A549 (cell line): Measurements from ENCODE around the gene UBAC2. TPM values are rescaled to one million over a fixed set of nuclear protein-coding genes. Genes with fewer than 3 reads are reported as not detected.

ENCODE experiments used
- ATAC-seq, 2 experiments: fragments of 200-7000 bp in 1 of 2; fragments of >200 bp in 1 of 2; cut with Nextera tagmentation in 1 of 2; cut with Tn5 transposase in 1 of 2; 3 replicates each; pipeline versions ENCODE4 v1.8.0 to v1.9.1; 2018 to 2020; ENCODE audit warnings: mild to moderate bottlenecking in 1 of 2, moderate library complexity in 1 of 2
- CTCF ChIA-PET: fragments of 300-600 bp; sonication (Branson Sonifier 250); formaldehyde crosslinking; extraction: SDS; loops from one replicate; lab custom pipeline; 2021; ENCODE audit warnings: antibody characterized with exemption, inconsistent platforms; lab: Yijun Ruan, JAX
- POLR2A ChIA-PET: fragments of 350-600 bp; formaldehyde crosslinking; extraction: SDS; loops from one replicate; lab custom pipeline; 2021; ENCODE audit warnings: antibody characterized with exemption, inconsistent platforms; lab: Yijun Ruan, JAX
- DNase-seq, 2 experiments: peaks; one replicate each; pipeline versions ENCODE4 v3.0.0 to v3.0.0-alpha.2; 2011 to 2016; ENCODE audit warnings: low read depth in 1 of 2, low spot score in 1 of 2
- FAIRE-seq: peaks from 2 replicates; lab custom pipeline; 2011; peaks lifted over from hg19 to GRCh38; lab: Jason Lieb, UNC
- H3K27ac ChIP-seq, 2 experiments: fragments of >200 bp; sonication (Bioruptor Twin); formaldehyde crosslinking; 3 replicates each; pipeline ENCODE4 v1.5.1; 2016 to 2017
- H3K4me1 ChIP-seq: fragments of >200 bp; sonication (Bioruptor Twin); formaldehyde crosslinking; 3 replicates; pipeline ENCODE4 v1.6.1; 2016
- H3K4me2 ChIP-seq: fragments of >200 bp; sonication (Bioruptor Twin); formaldehyde crosslinking; 3 replicates; pipeline ENCODE4 v1.6.1; 2016
- H3K4me3 ChIP-seq: fragments of >200 bp; sonication (Bioruptor Twin); formaldehyde crosslinking; 3 replicates; pipeline ENCODE4 v1.5.1; 2016
- H3K9me3 ChIP-seq: fragments of >200 bp; sonication (Bioruptor Twin); formaldehyde crosslinking; 3 replicates; pipeline ENCODE4 v1.6.1; 2016
- ATOH8 ChIP-seq: fragments of 250-450 bp; sonication (Bioruptor Pico); IDR thresholded peaks from 2 replicates; pipeline ENCODE4 v1.5.0; 2020; ENCODE audit warnings: low read depth, mild to moderate bottlenecking, moderate library complexity
- CBX8 ChIP-seq: fragments of 200-600 bp; sonication (generic); IDR thresholded peaks from 2 replicates; pipeline ENCODE4 v1.6.1; 2016
- CHD2 ChIP-seq: fragments of 150-350 bp; IDR thresholded peaks from 2 replicates; pipeline ENCODE4 v1.6.1; 2014; ENCODE audit warnings: low read length; ENCODE audit not compliant: partially characterized antibody
- CHD4 ChIP-seq: fragments of 200-600 bp; sonication (generic); IDR thresholded peaks from 2 replicates; pipeline ENCODE4 v1.6.1; 2016; ENCODE audit warnings: antibody characterized with exemption, mild to moderate bottlenecking, borderline replicate concordance
- CTCF ChIP-seq: fragments of >200 bp; sonication (Bioruptor Twin); formaldehyde crosslinking; IDR thresholded peaks from 3 replicates; pipeline ENCODE4 v1.5.1; 2016
- EHF ChIP-seq: fragments of 250-450 bp; sonication (Bioruptor Pico); IDR thresholded peaks from 2 replicates; pipeline ENCODE4 v1.5.0; 2020; ENCODE audit warnings: mild to moderate bottlenecking
- ELK1 ChIP-seq: fragments of 150-350 bp; IDR thresholded peaks from 2 replicates; pipeline ENCODE4 v1.6.1; 2014; ENCODE audit warnings: low read depth, mild to moderate bottlenecking, low read length
- GATA3 ChIP-seq: IDR thresholded peaks from 2 replicates; pipeline ENCODE4 v1.6.1; 2012; ENCODE audit warnings: borderline replicate concordance
- HES2 ChIP-seq: fragments of >200 bp; sonication (Bioruptor Twin); formaldehyde crosslinking; IDR thresholded peaks from 2 replicates; pipeline ENCODE4 v1.6.1; 2016
- HOXB5 ChIP-seq: fragments of 250-450 bp; sonication (Bioruptor Pico); IDR thresholded peaks from 2 replicates; pipeline ENCODE4 v1.5.0; 2020; ENCODE audit warnings: mild to moderate bottlenecking, moderate library complexity
- NFE2L2 ChIP-seq: fragments of 150-350 bp; conservative IDR thresholded peaks from 2 replicates; pipeline ENCODE4 v1.6.1; 2014; ENCODE audit warnings: low read length
- NR3C1 ChIP-seq: fragments of >200 bp; sonication (Bioruptor Twin); formaldehyde crosslinking; IDR thresholded peaks from 3 replicates; pipeline ENCODE4 v1.6.1; 2017
- PBX3 ChIP-seq: IDR thresholded peaks from 2 replicates; pipeline ENCODE4 v1.6.1; 2012
- POLR2AphosphoS2 ChIP-seq: conservative IDR thresholded peaks from 2 replicates; pipeline ENCODE4 v1.6.1; 2012; ENCODE audit warnings: low read length, improper control_type of control experiment, inconsistent platforms
- RAD21 ChIP-seq, 2 experiments: fragments of >200 bp in 1 of 2; sonication (Bioruptor Twin) in 1 of 2; formaldehyde crosslinking in 1 of 2; IDR thresholded peaks in 1 of 2; conservative IDR thresholded peaks in 1 of 2; 2 replicates in 1 of 2; 3 replicates in 1 of 2; pipeline ENCODE4 v1.6.1; 2012 to 2018; ENCODE audit warnings: inconsistent platforms in 1 of 2
- RFX5 ChIP-seq: fragments of 450-650 bp; IDR thresholded peaks from 2 replicates; pipeline ENCODE4 v1.7.1; 2014; ENCODE audit warnings: antibody characterized with exemption, mild to moderate bottlenecking, moderate library complexity
- USF2 ChIP-seq: fragments of 450-650 bp; IDR thresholded peaks from 2 replicates; pipeline ENCODE4 v1.6.1; 2014; ENCODE audit warnings: antibody characterized with exemption
- WGBS: methylation state at CpG from one replicate; pipeline ENCODE4 v1.1.6; 2017; ENCODE audit errors: missing lambda C conversion rate; 5-methylcytosine and 5-hydroxymethylcytosine counted together
- polyA plus RNA-seq, 4 experiments: library from polyadenylated mRNA; depleted of rRNA in 3 of 4; stranded (reverse); fragments of >200 nt; fragmentation: RNase III in 1 of 4; extraction: RNeasy Plus Mini Kit Qiagen cat#74134 plus additional on column Dnase treatment in 1 of 4; gene quantifications; 2 replicates in 3 of 4; 3 replicates in 1 of 4; pipeline ENCODE4 v1.2.3, GENCODE V29; 2011 to 2017

The UBAC2 gene
- polyA plus RNA-seq, 2 of the 4 experiments (the other 2 are of a cell fraction): 61.6 to 103 TPM

- no peaks in the 10 kb centered on the region for H3K9me3 ChIP-seq
- DNase-seq (no peak), FAIRE-seq (no peak), ATAC-seq (no peak)
- H3K4me3 ChIP-seq: no peak overlapping the region
- no peaks in the 10 kb centered on the region for H3K4me1 ChIP-seq
- ChIA-PET POLR2A (no interaction called here), CTCF (no interaction called here)
- no peak for TF ChIP-seq HES2
- TF ChIP-seq CTCF: no peak
- TF ChIP-seq POLR2AphosphoS2: no peak
- no peak for TF ChIP-seq GATA3
- no peak for TF ChIP-seq ATOH8 (CRISPR knock-in tag)
- TF ChIP-seq CBX8: no peak
- H3K27ac ChIP-seq: no peak overlapping the region
- 68% methylated on average over 7 of the region's 7 CpGs for WGBS
- H3K4me2 ChIP-seq: no peak overlapping the region
Observed at GRCh38 chr13:99396446-99396845, 195.8 kb downstream of the UBAC2 start.

GRCh38 chr13:99398071-99398470, 197.4 kb downstream of the UBAC2 start:
- TF ChIP-seq RFX5 (no peak), HOXB5 (CRISPR knock-in tag) (no peak), CTCF (no peak), PBX3 (no peak), NFE2L2 (no peak), RAD21 (conservative IDR thresholded peaks at IDR 0.05 in 1 of 2, IDR thresholded peaks at IDR 0.05 in 1 of 2) (no peak), USF2 (no peak), CHD4 (no peak)
- DNase-seq: no peak
- ATAC-seq: no peak
- H3K9me3 ChIP-seq: no peaks in the 10 kb centered on the region
- no peak overlapping the region for H3K4me2 ChIP-seq
- 79% methylated on average over 9 of the region's 9 CpGs for WGBS
- ChIA-PET POLR2A (no interaction called here), CTCF (interaction anchor here (1.2 to 2.3 kb wide), 2 partner anchors 38 to 131 kb away, joined by 4 to 10 read pairs; no protein-coding TSS in a partner anchor)
- no peak overlapping the region for H3K27ac ChIP-seq
- H3K4me3 ChIP-seq: no peak overlapping the region
- FAIRE-seq: no peak
- H3K4me1 ChIP-seq: no peaks in the 10 kb centered on the region

GRCh38 chr13:99398916-99399622, 198.4 kb downstream of the UBAC2 start:
- Histone ChIP-seq H3K4me1 (no peaks in the 10 kb centered on the region), H3K4me2 (no peak overlapping the region), H3K9me3 (no peaks in the 10 kb centered on the region), H3K27ac (no peak overlapping the region), H3K4me3 (no peak overlapping the region)
- FAIRE-seq (no peak), ATAC-seq (no peak), DNase-seq (no peak)
- POLR2A ChIA-PET: no interaction called here
- CTCF ChIA-PET: interaction anchor here (2.3 kb wide), 1 partner anchor 37 kb away, joined by 10 read pairs; no protein-coding TSS in a partner anchor
- WGBS: 86% methylated on average over 5 of the region's 11 CpGs
- TF ChIP-seq EHF (CRISPR knock-in tag) (no peak), USF2 (no peak), ATOH8 (CRISPR knock-in tag) (no peak), HES2 (no peak), CHD2 (no peak), PBX3 (no peak), ELK1 (no peak), NR3C1 (no peak), RAD21 (conservative IDR thresholded peaks at IDR 0.05 in 1 of 2, IDR thresholded peaks at IDR 0.05 in 1 of 2) (no peak)
